ENCODE data around the gene GUCD1.

GUCD1 gene

GRCh38 chr22:24523873-24524272 lies 31.1 kb downstream of the GUCD1 start:
- DNase-seq, result no peak

GRCh38 chr22:24521791-24522245 lies 33.1 kb downstream of the GUCD1 start:
- DNase-seq, result peak; percentile 65

DNA sequence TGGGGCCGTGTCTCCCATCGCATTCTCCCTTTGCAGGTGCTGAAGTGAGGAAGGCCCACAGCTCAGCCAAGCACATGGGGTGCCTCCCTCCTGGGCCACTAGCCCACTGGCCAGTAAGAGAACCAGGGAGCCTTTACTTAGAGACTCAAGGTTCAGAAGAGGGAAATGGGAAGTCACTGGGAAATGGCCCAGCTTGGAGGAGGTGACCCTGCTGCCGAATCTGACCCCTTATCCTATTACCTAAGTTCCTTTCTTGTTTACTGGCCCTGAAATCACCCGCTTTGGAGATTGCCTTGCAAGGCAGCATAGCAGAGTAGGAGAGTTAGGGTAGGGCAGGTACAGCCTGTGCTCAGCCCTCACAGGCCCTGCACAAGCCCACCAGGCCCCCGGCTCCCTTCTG lies 35.4 kb downstream of the GUCD1 start:
- no peak for DNase-seq

GRCh38 chr22:24518771-24519485 lies 36.0 kb downstream of the GUCD1 start:
- no peak for DNase-seq

DNA sequence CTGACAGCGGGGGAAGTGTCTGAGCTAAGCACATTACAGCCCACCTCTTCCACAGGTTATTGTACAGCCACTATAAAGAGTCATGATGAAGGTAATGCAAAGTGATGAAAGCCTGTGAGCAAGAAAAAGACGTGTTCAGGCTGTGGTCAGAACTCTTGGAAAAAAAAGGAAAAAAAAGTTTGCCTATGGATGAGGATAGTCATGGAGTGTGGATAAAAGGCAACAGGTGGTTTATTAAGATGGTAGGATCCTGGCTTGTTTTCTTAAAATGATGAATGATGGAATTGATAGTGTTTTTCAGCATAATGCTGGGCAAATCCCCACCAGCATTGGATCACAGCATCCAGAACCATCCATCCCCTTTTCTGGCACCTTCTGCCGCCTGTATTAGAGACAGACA lies 36.7 kb downstream of the GUCD1 start:
- DNase-seq, result no peak

DNA sequence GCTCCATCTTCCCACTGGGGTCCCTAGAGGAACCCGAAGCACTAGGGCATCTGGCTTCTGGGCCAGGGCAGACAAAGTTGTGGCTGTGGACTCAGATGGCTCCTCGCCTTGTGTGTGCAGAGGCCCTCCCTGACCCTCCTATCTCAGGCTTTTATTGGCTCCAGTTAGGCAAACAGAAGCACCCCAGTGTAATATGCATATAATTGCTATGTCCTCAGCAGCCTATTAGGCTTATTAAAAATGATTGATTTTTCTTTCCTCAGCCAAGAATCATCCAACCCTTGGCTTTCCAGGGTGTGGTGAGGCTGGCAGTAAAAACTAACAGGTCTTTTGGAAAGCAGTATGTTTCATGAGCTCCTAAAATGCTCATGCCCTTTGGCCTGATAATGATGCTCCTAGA lies 37.5 kb downstream of the GUCD1 start:
- DNase-seq, result no peak

GRCh38 chr22:24516301-24516737 lies 38.6 kb downstream of the GUCD1 start:
- DNase-seq, result no peak

GRCh38 chr22:24515027-24515338 lies 40.0 kb downstream of the GUCD1 start:
- DNase-seq, result no peak

GRCh38 chr22:24514241-24515026 lies 40.5 kb downstream of the GUCD1 start:
- no peak for DNase-seq

GRCh38 chr22:24513378-24514240 lies 41.3 kb downstream of the GUCD1 start:
- no peak for DNase-seq

DNA sequence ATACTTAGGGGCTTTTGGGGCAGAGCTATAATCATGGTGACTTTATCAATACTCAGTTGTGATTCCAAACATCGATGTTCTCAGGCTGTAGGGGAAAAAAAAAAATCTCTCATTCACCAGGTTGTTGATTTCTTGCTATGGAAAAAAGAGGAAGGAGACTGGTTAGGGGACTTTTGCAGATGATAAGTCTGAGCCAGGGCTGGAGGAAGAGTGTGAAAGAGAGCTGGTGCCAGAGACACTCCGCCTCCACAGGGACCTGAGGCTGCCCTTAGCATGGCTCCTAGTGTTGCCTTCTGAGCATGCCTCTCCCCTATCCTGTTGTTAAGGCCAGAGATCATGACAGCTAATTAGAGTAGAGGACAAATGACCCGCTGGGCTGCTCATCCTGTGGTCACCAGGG lies 42.9 kb downstream of the GUCD1 start:
- DNase-seq, result no peak

DNA sequence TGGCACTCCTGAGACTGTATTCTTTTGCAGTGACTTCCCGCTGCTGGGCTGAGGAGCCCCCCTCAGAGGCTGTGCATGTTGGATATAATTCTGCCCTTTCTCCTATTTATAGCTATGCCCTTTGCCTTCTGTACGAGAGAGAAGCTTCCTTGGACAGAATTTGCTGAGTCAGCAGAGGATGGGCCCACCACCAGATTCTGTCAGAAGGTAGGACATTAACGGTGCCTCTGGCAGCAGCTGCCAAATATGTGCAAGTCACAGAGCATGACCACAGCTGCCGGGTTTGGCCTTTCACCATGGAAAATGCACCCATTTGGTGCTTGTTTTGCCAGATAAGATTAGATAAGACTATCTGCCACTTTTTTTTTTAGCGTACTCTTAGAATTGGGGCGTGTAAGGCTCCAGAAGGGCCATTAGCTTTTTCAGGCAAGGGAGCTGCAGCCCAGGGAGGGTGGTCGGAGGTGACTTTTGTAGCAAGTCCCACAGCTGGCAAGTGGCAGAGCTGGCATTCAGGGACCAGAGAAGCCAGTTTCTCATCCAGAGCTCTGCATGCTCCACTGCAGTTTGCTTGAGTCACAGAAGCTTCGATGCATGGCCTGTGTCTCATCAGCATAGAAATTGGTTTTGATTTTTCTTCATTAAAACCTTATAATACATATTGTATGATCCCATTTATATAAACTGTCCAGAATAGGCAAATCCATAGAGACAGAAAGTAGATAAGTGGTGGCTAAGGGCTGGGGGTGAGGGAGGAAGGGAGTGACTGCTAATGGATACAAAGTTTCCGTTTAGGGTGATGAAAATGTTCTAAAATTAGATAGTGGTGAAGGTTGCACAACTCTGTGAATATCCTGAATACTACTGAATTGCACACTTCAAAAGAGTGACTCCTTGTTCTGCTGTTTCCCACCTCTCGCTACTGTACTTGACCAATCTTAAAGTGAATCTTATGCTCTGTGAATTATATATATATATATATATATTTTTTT lies 44.0 kb downstream of the GUCD1 start:
- no peak for DNase-seq

DNA sequence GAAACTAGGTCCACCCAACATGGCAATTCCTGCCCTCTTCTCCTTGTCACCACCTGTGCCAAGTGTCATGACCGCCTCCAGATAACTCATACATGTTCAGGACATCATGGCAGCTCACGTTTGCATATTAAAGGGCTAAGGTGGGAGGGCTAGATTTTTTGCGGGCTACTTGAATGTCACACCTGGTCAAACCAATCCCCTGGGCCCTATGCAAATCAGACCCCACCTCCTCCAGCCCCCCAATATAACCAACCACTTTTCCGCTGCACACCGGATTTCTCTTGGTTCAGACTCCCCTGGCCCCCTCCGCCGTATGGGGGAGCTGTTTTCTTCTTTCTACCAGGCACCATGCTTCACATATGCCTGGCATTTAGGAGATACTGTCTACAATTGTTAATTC lies 47.2 kb downstream of the GUCD1 start:
- no peak for DNase-seq

DNA sequence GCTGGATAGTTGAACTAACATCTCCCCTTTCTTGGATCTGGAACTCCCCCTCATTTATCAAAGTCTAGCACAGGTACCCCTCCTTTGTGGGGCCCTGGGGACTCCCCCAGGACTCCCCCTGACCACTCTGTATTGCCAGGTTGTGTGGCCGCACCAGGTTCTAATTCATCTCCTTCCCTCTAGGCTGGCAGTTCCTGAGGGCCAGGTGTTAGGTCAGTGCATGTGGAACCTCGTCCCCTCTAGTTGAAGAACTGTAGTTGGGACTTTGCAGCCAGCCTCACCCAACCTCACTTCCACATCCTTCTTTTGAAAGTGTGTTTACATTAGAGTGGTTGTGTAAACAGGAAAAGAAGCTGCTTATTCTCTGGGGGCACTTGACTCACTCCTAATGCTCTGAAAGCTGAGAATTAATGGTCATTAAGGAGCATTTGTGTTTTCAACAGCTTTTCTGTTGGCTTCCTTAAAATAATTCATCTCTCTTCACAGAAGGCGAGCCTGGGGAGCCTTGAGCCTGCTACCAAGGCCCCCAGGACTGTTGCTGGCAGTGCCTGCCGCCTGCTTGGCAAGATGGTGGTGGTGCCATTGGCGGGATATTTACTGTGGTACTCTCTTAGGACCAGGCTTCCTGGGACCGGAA lies 48.0 kb downstream of the GUCD1 start:
- no peak for DNase-seq

DNA sequence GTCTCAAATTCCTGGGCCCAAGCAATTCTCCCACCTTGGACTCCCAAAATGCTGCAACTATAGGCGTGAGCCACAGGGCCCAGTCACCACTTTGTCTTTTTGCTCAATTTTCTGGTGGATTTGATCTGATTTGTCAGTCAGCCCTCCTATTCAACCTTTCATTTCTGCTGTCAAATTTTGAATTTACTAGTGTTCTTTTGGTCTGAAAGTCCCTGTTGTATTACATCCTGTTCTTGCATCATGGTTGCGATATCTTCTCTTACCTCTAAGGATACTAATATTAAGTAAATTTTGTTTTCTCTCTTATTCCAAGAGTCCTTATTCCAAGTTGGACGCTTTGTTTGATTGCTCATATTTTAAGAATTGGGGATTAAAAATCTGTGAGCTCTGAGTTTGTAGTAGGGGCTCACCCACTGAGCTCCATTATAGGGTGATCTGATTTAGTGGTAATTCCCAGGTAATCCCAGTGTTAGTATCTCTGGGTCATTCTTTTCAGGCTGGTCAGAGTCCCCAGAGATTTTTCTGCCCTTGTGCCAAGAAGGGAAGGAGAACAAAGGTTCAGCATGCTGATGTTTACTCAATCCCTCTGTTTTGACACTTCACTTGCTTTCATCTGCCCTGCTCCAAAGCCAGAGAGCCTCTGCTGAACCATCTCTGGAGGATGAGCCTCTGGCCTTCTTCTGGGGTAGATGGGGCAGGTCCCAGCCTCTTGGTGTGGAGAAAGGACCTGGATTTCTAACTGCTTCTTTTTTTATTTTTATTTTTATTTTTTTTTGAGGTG lies 49.8 kb downstream of the GUCD1 start:
- DNase-seq, result no peak

- DNase-seq, result no peak
Measured at GRCh38 chr22:24504540-24504939, 50.4 kb downstream of the GUCD1 start.

DNA sequence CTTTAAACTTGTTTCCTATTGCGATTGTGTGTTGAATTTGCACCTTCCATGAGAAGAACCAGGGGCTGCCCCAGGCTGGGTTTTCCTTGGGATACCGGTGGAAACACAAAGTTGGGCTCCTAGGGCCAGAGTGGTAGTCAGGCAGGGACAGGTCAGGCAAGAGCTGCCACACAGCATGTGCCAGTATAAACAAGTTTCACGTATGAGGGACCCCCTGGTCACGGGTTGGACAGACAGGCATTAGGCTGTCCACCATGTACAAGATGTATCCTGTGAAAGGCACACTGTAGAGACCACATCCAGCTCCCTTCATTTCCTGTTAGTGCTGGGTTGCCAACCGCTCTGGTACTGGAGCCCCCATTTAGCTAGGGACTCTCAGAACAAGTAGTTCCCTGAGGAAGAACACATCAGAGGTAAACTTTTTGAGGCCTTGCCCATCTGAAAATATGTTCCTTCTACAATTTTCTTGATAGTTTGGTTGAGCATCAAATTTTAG lies 51.0 kb downstream of the GUCD1 start:
- no peak for DNase-seq

DNA sequence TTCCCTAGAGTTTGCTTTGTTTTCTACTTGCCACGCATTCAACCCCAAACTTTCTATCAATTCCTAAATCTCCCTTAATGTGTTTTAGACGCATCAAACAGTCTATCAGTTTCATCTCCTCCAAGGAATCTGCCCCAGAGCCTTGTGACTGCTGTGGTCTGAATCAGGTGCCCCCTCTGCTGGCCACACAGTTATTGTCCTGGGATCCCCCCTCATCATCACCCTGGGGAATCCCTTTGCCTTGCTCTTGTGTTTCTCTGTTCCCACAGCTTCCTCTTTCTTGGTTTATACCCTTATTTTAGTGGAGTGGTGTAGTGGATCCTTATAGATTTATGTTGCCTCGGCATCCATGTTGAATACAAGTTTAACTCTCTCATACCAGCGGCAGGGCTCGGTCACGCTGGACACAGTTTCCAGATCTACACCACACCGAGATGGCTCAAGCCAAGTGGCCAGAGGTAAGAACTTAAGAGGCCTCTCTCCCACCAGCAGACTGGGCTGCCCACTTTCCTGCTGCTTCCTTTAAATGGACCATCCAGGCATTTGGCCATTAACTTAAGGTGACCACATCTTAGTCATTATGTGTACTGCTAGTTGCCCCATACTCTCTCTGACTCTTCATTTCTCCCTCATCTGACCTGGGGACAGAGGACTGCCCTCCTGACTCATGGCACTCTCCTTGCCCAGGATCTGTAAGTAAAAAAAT lies 51.6 kb downstream of the GUCD1 start:
- DNase-seq, result peak; percentile 76

GRCh38 chr22:24502541-24502940 lies 52.4 kb downstream of the GUCD1 start:
- no peak for DNase-seq

DNA sequence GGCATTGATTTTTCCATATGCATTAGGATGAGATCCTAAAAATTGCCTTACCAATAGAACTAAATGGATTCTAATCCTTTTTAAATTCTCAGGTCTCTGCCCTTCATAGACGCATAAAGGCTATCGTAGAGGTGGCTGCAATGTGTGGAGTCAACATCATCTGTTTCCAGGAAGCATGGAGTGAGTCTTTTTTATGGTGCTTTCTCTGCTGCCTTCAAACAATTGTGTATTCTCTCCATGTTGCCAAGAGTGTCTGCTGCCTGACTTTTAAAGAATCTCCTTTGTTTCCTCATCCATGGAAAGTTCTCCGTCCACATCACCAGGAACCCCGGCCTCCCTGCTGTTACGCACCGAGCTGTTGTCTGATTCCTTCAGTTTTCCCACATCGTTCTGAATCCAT lies 52.9 kb downstream of the GUCD1 start:
- no peak for DNase-seq

Measured in activated CD8-positive, alpha-beta memory T cell treated with anti-CD3 and anti-CD28 coated beads, Interleukin-2, amount 50 U/mL, for 48 hours (primary cell).